Neural progenitor cell (in vitro differentiated cells): ENCODE data around the gene TRAPPC2. TPM values are rescaled to one million over a fixed set of nuclear protein-coding genes. Genes with fewer than 3 reads are reported as not detected.

Source experiments
- DNase-seq: peaks from one replicate; pipeline ENCODE4 v3.0.0-alpha.2; 2016; ENCODE audit warnings: low spot score
- H2AFZ ChIP-seq: fragments of 200-600 bp; sonication (generic); replicated peaks from 2 replicates; pipeline ENCODE4 v1.6.1; 2016; ENCODE audit warnings: antibody characterized with exemption
- H3F3A ChIP-seq: fragments of 200-600 bp; sonication (generic); 2 replicates; pipeline ENCODE4 v1.6.1; 2016; ENCODE audit warnings: antibody characterized with exemption, low read depth
- H3K27ac ChIP-seq: fragments of 200-600 bp; sonication (generic); 2 replicates; pipeline ENCODE4 v1.5.1; 2016; ENCODE audit warnings: mild to moderate bottlenecking
- H3K27me3 ChIP-seq: fragments of 200-600 bp; sonication (generic); 2 replicates; pipeline ENCODE4 v1.6.1; 2016; ENCODE audit warnings: mild to moderate bottlenecking, moderate library complexity
- H3K36me3 ChIP-seq: fragments of 200-600 bp; sonication (generic); 2 replicates; pipeline ENCODE4 v1.5.1; 2016
- H3K4me1 ChIP-seq: fragments of 200-600 bp; sonication (generic); 2 replicates; pipeline ENCODE4 v1.6.1; 2016; ENCODE audit warnings: mixed run types
- H3K4me2 ChIP-seq: fragments of 200-600 bp; sonication (generic); 2 replicates; pipeline ENCODE4 v1.6.1; 2016
- H3K4me3 ChIP-seq: fragments of 200-600 bp; sonication (generic); 2 replicates; pipeline ENCODE4 v1.5.1; 2016
- H3K79me2 ChIP-seq: fragments of 200-600 bp; sonication (generic); 2 replicates; pipeline ENCODE4 v1.6.1; 2016; ENCODE audit warnings: low read depth
- H3K9ac ChIP-seq: fragments of 200-600 bp; sonication (generic); 2 replicates; pipeline ENCODE4 v1.6.1; 2016
- H3K9me3 ChIP-seq: fragments of 200-600 bp; sonication (generic); 2 replicates; pipeline ENCODE4 v1.5.1; 2016; ENCODE audit warnings: low read depth
- H4K20me1 ChIP-seq: fragments of 200-600 bp; sonication (generic); 2 replicates; pipeline ENCODE4 v1.6.1; 2016; ENCODE audit warnings: low read depth
- H3K27ac Mint-ChIP-seq: 3 replicates; pipeline ENCODE4 v1.8.0; 2021; ENCODE audit warnings: mixed read lengths
- H3K27me3 Mint-ChIP-seq: 2 replicates; pipeline ENCODE4 v1.8.0; 2022; ENCODE audit warnings: low read depth, mild to moderate bottlenecking, inconsistent platforms, moderate library complexity, mixed read lengths; ENCODE audit not compliant: insufficient read depth
- H3K36me3 Mint-ChIP-seq: 3 replicates; pipeline ENCODE4 v1.8.0; 2021; ENCODE audit warnings: mixed read lengths
- H3K4me1 Mint-ChIP-seq: 3 replicates; pipeline ENCODE4 v1.8.0; 2021; ENCODE audit warnings: mixed read lengths
- H3K4me3 Mint-ChIP-seq: 3 replicates; pipeline ENCODE4 v1.8.0; 2021; ENCODE audit warnings: mild to moderate bottlenecking, moderate library complexity, mixed read lengths
- H3K9me3 Mint-ChIP-seq: 3 replicates; pipeline ENCODE4 v1.8.0; 2020; ENCODE audit warnings: mixed read lengths
- CTCF ChIP-seq: fragments of 200-600 bp; sonication (generic); IDR thresholded peaks from 2 replicates; pipeline ENCODE4 v1.5.1; 2017; ENCODE audit warnings: antibody characterized with exemption, mild to moderate bottlenecking
- EZH2 ChIP-seq: fragments of 200-600 bp; sonication (generic); IDR thresholded peaks from 2 replicates; pipeline ENCODE4 v1.6.1; 2017; ENCODE audit warnings: antibody characterized with exemption, mild to moderate bottlenecking, moderate library complexity
- EZH2phosphoT487 ChIP-seq: fragments of 200-600 bp; sonication (generic); IDR thresholded peaks from 2 replicates; pipeline ENCODE4 v1.6.1; 2017; ENCODE audit warnings: antibody characterized with exemption
- total RNA-seq: library from RNA; depleted of rRNA; stranded (reverse); fragments of >200 nt; gene quantifications from 2 replicates; pipeline ENCODE4 v1.2.3, GENCODE V29; 2015; ENCODE audit warnings: low replicate concordance

TRAPPC2 gene
- total RNA-seq, 1 donor from 2014 or later: 31.6 TPM

- H3K27me3 ChIP-seq: no peaks in the 10 kb centered on the region
- no peak overlapping the region for H3K9ac ChIP-seq
These were observed 36.0 kb downstream of the TRAPPC2 start for GRCh38 chrX:13698432-13698831.

GRCh38 chrX:13697976-13698375 is 36.4 kb downstream of the TRAPPC2 start:
- TF ChIP-seq EZH2 (no peak), EZH2phosphoT487 (no peak), CTCF (no peak)
- H4K20me1 ChIP-seq: peaks cover 82% of the 10 kb centered on the region
- H3K4me3 ChIP-seq: no peak overlapping the region
- H3K9me3 Mint-ChIP-seq: no peaks in the 10 kb centered on the region
- H3K4me2 ChIP-seq: no peak overlapping the region
- H3K9ac ChIP-seq: no peak overlapping the region
- no peak overlapping the region for H3K27ac Mint-ChIP-seq
- H3K36me3 Mint-ChIP-seq: peaks cover 4% of the 10 kb centered on the region
- peaks cover 19% of the 10 kb centered on the region for H3K4me1 ChIP-seq
- no peaks in the 10 kb centered on the region for H3F3A ChIP-seq
- H3K79me2 ChIP-seq: peaks cover 98% of the 10 kb centered on the region
- no peak overlapping the region for H2AFZ ChIP-seq
- H3K27ac ChIP-seq: no peak overlapping the region
- H3K36me3 ChIP-seq: no peaks in the 10 kb centered on the region
- no peaks in the 10 kb centered on the region for H3K9me3 ChIP-seq
- no peak for DNase-seq
- H3K27me3 ChIP-seq: no peaks in the 10 kb centered on the region
- H3K4me1 Mint-ChIP-seq: peaks cover 14% of the 10 kb centered on the region
- no peak overlapping the region for H3K4me3 Mint-ChIP-seq
- no peaks in the 10 kb centered on the region for H3K27me3 Mint-ChIP-seq

More at GRCh38 chrX:13698432-13698831, 36.0 kb downstream of the TRAPPC2 start:
- Histone ChIP-seq H3K4me2 (no peak overlapping the region), H3K4me1 (peaks cover 19% of the 10 kb centered on the region), H3K4me3 (no peak overlapping the region), H3K79me2 (peaks cover 98% of the 10 kb centered on the region), H3K9me3 (no peaks in the 10 kb centered on the region), H3K27ac (no peak overlapping the region), H2AFZ (no peak overlapping the region), H4K20me1 (peaks cover 82% of the 10 kb centered on the region), H3F3A (no peaks in the 10 kb centered on the region), H3K36me3 (no peaks in the 10 kb centered on the region)
- Mint-ChIP-seq H3K9me3 (no peaks in the 10 kb centered on the region), H3K36me3 (peaks cover 4% of the 10 kb centered on the region), H3K4me3 (no peak overlapping the region), H3K27me3 (no peaks in the 10 kb centered on the region), H3K4me1 (peaks cover 9% of the 10 kb centered on the region), H3K27ac (no peak overlapping the region)
- no peak for DNase-seq
- no peak for TF ChIP-seq EZH2phosphoT487
- TF ChIP-seq CTCF: no peak
- TF ChIP-seq EZH2: no peak

GRCh38 chrX:13697455-13697854 is 37.0 kb downstream of the TRAPPC2 start:
- H3K9ac ChIP-seq: no peak overlapping the region
- no peaks in the 10 kb centered on the region for H3K36me3 ChIP-seq
- H3K9me3 Mint-ChIP-seq: no peaks in the 10 kb centered on the region
- H3K9me3 ChIP-seq: no peaks in the 10 kb centered on the region
- H3K27ac Mint-ChIP-seq: no peak overlapping the region
- H3K4me1 ChIP-seq: peaks cover 19% of the 10 kb centered on the region
- H3F3A ChIP-seq: no peaks in the 10 kb centered on the region
- H4K20me1 ChIP-seq: peaks cover 82% of the 10 kb centered on the region
- no peak overlapping the region for H3K27ac ChIP-seq
- TF ChIP-seq EZH2: no peak
- H3K4me3 Mint-ChIP-seq: no peak overlapping the region
- no peaks in the 10 kb centered on the region for H3K27me3 ChIP-seq
- H3K36me3 Mint-ChIP-seq: peaks cover 4% of the 10 kb centered on the region
- no peak overlapping the region for H2AFZ ChIP-seq
- peaks cover 98% of the 10 kb centered on the region for H3K79me2 ChIP-seq
- DNase-seq: no peak
- H3K27me3 Mint-ChIP-seq: no peaks in the 10 kb centered on the region
- no peak overlapping the region for H3K4me3 ChIP-seq
- no peak overlapping the region for H3K4me2 ChIP-seq
- peaks cover 18% of the 10 kb centered on the region for H3K4me1 Mint-ChIP-seq

- Histone ChIP-seq H3F3A (no peaks in the 10 kb centered on the region), H3K9ac (no peak overlapping the region), H4K20me1 (peaks cover 74% of the 10 kb centered on the region), H3K4me3 (no peak overlapping the region), H2AFZ (no peak overlapping the region), H3K27ac (no peak overlapping the region), H3K79me2 (peaks cover 99% of the 10 kb centered on the region), H3K9me3 (no peaks in the 10 kb centered on the region), H3K4me2 (no peak overlapping the region), H3K4me1 (peaks cover 19% of the 10 kb centered on the region), H3K27me3 (no peaks in the 10 kb centered on the region), H3K36me3 (no peaks in the 10 kb centered on the region)
- H3K9me3 Mint-ChIP-seq: no peaks in the 10 kb centered on the region
- no peak overlapping the region for H3K27ac Mint-ChIP-seq
- DNase-seq: no peak
- H3K4me1 Mint-ChIP-seq: peaks cover 24% of the 10 kb centered on the region
- TF ChIP-seq EZH2phosphoT487 (no peak), CTCF (no peak), EZH2 (no peak)
- H3K36me3 Mint-ChIP-seq: peaks cover 1% of the 10 kb centered on the region
- H3K27me3 Mint-ChIP-seq: no peaks in the 10 kb centered on the region
- no peak overlapping the region for H3K4me3 Mint-ChIP-seq
These were observed 38.8 kb downstream of the TRAPPC2 start for GRCh38 chrX:13695601-13696115.
